Measurements from ENCODE around the gene FAM181A. TPM values are rescaled to one million over a fixed set of nuclear protein-coding genes. Genes with fewer than 3 reads are reported as not detected.

Gene FAM181A
- polyA plus RNA-seq, 1 donor (not counting 4 experiments of a cell fraction or from before 2014, with no cell fraction given) = 0.04 TPM

DNA sequence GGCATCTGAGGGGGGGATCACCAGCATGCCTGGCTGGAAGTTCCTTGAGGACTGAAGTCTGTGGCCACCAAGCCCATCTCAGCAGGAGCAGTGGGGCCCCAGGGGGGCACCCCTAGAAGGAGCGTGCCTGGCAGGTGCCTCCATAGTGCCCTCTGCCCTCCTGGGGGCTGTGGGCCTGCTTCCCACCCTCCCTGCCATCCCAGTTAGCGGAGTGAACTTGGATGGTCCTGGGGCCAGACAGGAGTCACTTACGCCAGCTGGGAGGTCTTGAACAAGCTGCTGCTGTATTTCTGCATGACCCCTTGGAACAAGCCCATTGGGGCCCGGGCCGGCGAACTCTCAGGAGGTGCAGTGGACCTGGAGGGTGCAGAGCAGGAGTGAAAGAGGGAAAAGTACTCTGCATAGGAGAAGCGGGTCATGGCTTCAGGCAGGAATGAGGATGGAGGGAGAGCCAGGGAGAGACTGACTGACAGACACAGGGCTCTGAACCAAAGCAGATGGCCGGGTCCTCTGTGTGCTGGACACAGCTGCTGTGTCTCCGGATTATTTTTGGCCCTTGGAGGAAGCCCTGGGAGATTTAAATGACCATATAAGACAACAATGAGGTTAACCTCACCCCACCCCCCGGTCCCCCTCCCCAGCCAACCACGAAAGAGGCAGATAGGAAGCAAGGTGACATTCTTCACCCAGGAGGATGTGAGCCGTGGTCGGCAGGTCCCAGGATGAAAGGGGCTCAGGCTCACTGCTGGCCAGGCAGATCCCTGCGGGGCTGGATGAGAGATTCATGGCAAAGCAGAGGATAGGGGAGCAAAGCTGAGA is 29.6 kb downstream of the FAM181A start:
- DNase-seq (ENCODE audit: low read depth, low spot score) (no peak), FAIRE-seq (no peak)
- peaks cover 19% of the 10 kb centered on the region for H3K4me1 ChIP-seq (ENCODE audit: control insufficient read depth, extremely low read depth, insufficient read depth, low read length)
- no peak overlapping the region for H3K4me2 ChIP-seq (ENCODE audit: control insufficient read depth, extremely low read depth, insufficient read depth, low read depth, low read length)
- no peak overlapping the region for H3K27ac ChIP-seq (ENCODE audit: control insufficient read depth, insufficient read depth, low read length)
- no peak overlapping the region for H3K4me3 ChIP-seq (ENCODE audit: control insufficient read depth in 2 of 3, extremely low read depth in 1 of 3, insufficient read depth in 2 of 3, low read depth in 1 of 3, low read length in 3 of 3)
- no peaks in the 10 kb centered on the region for H3K27me3 ChIP-seq (ENCODE audit: control insufficient read depth, extremely low read depth, insufficient read depth, low read length)
- TF ChIP-seq, protein P1, sequence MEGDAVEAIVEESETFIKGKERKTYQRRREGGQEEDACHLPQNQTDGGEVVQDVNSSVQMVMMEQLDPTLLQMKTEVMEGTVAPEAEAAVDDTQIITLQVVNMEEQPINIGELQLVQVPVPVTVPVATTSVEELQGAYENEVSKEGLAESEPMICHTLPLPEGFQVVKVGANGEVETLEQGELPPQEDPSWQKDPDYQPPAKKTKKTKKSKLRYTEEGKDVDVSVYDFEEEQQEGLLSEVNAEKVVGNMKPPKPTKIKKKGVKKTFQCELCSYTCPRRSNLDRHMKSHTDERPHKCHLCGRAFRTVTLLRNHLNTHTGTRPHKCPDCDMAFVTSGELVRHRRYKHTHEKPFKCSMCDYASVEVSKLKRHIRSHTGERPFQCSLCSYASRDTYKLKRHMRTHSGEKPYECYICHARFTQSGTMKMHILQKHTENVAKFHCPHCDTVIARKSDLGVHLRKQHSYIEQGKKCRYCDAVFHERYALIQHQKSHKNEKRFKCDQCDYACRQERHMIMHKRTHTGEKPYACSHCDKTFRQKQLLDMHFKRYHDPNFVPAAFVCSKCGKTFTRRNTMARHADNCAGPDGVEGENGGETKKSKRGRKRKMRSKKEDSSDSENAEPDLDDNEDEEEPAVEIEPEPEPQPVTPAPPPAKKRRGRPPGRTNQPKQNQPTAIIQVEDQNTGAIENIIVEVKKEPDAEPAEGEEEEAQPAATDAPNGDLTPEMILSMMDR (optimal IDR thresholded peaks at IDR 0.05 in 1 of 3, IDR thresholded peaks at IDR 0.05 in 1 of 3, conservative IDR thresholded peaks at IDR 0.05 in 1 of 3; ENCODE audit: extremely low read depth in 1 of 3, insufficient read depth in 2 of 3, low read length in 3 of 3) = no peak
- TF ChIP-seq EZH2 (IDR thresholded peaks at IDR 0.05; ENCODE audit: low read length) = no peak
- H2AFZ ChIP-seq (ENCODE audit: control insufficient read depth, low read length) = no peak overlapping the region
- no peaks in the 10 kb centered on the region for H3K9me3 ChIP-seq (ENCODE audit: control insufficient read depth, low read depth, low read length)
- H3K79me2 ChIP-seq (ENCODE audit: control insufficient read depth, insufficient read depth, low read length) = no peaks in the 10 kb centered on the region
- dilution Hi-C loops (cut with MboI; ENCODE audit: extremely low pct_ligation_motif_present, low sequenced_read_pairs) = no loop called here
- H3K36me3 ChIP-seq (ENCODE audit: control insufficient read depth in 2 of 2, extremely low read depth in 1 of 2, insufficient read depth in 2 of 2, low read length in 2 of 2) = no peaks in the 10 kb centered on the region
- H3K9ac ChIP-seq (ENCODE audit: control insufficient read depth, extremely low read depth, insufficient read depth, low read length) = no peak overlapping the region
- H4K20me1 ChIP-seq (ENCODE audit: control insufficient read depth, extremely low read depth, insufficient read depth, low read length) = no peaks in the 10 kb centered on the region
- H3K9me1 ChIP-seq (ENCODE audit: control insufficient read depth, extremely low read depth, insufficient read depth, low read length) = no peaks in the 10 kb centered on the region

DNA sequence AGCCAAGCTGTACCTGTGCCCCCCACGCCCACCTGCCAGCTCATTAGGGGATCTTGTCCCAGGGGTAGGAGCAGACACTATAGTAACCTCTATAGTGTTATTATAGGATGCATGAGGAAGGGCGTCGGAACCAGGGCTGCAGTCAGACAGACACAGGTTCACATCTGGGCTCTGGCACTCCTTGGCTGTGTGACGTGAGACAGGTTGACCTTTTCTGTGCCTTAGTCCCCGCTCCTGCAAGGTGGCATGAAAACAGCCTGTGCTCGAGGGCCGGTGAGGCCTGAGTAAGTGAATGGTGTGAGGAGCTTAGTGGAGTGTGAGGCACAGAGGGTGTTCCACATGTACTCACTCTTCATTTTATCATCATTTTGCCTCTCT is 30.2 kb downstream of the FAM181A start:
- dilution Hi-C loops (cut with MboI; ENCODE audit: extremely low pct_ligation_motif_present, low sequenced_read_pairs) = no loop called here
- FAIRE-seq (no peak), DNase-seq (ENCODE audit: low read depth, low spot score) (no peak)
- Histone ChIP-seq H3K9me3 (ENCODE audit: control insufficient read depth, low read depth, low read length) (no peaks in the 10 kb centered on the region), H4K20me1 (ENCODE audit: control insufficient read depth, extremely low read depth, insufficient read depth, low read length) (no peaks in the 10 kb centered on the region), H3K4me3 (ENCODE audit: control insufficient read depth in 2 of 3, extremely low read depth in 1 of 3, insufficient read depth in 2 of 3, low read depth in 1 of 3, low read length in 3 of 3) (no peak overlapping the region), H3K36me3 (ENCODE audit: control insufficient read depth in 2 of 2, extremely low read depth in 1 of 2, insufficient read depth in 2 of 2, low read length in 2 of 2) (no peaks in the 10 kb centered on the region), H3K4me1 (ENCODE audit: control insufficient read depth, extremely low read depth, insufficient read depth, low read length) (peaks cover 19% of the 10 kb centered on the region), H3K27ac (ENCODE audit: control insufficient read depth, insufficient read depth, low read length) (no peak overlapping the region), H3K4me2 (ENCODE audit: control insufficient read depth, extremely low read depth, insufficient read depth, low read depth, low read length) (no peak overlapping the region), H3K9me1 (ENCODE audit: control insufficient read depth, extremely low read depth, insufficient read depth, low read length) (no peaks in the 10 kb centered on the region), H3K9ac (ENCODE audit: control insufficient read depth, extremely low read depth, insufficient read depth, low read length) (no peak overlapping the region), H3K79me2 (ENCODE audit: control insufficient read depth, insufficient read depth, low read length) (no peaks in the 10 kb centered on the region), H3K27me3 (ENCODE audit: control insufficient read depth, extremely low read depth, insufficient read depth, low read length) (no peaks in the 10 kb centered on the region), H2AFZ (ENCODE audit: control insufficient read depth, low read length) (no peak overlapping the region)
- no peak for TF ChIP-seq EZH2 (IDR thresholded peaks at IDR 0.05; ENCODE audit: low read length)
- TF ChIP-seq, protein P1 (optimal IDR thresholded peaks at IDR 0.05 in 1 of 3, IDR thresholded peaks at IDR 0.05 in 1 of 3, conservative IDR thresholded peaks at IDR 0.05 in 1 of 3; ENCODE audit: extremely low read depth in 1 of 3, insufficient read depth in 2 of 3, low read length in 3 of 3) = no peak

Data from keratinocyte (primary cell).